ENCODE results near the gene CALD1.

Gene CALD1

GRCh38 chr7:134891262-134891695, 111.8 kb downstream of the CALD1 start:
- no peak for TF ChIP-seq CTCF (IDR thresholded peaks at IDR 0.05; ENCODE audit: low read depth, low read length, missing control alignments)
- peak overlapping the region; percentile 55 for H3K4me3 ChIP-seq (replicated peaks; ENCODE audit: low read depth, low read length)

GRCh38 chr7:134891696-134892678, 112.6 kb downstream of the CALD1 start:
- TF ChIP-seq CTCF (IDR thresholded peaks at IDR 0.05; ENCODE audit: low read depth, low read length, missing control alignments) = no peak
- no peak for DNase-seq (ENCODE audit: extremely low read depth, low read depth)
- peak overlapping the region; percentile 55 for H3K4me3 ChIP-seq (replicated peaks; ENCODE audit: low read depth, low read length)

More at GRCh38 chr7:134891262-134891695, 111.8 kb downstream of the CALD1 start:
- peak; percentile 94 for DNase-seq (ENCODE audit: extremely low read depth, low read depth)

- no peak for DNase-seq (ENCODE audit: extremely low read depth, low read depth)
- no peak for TF ChIP-seq CTCF (IDR thresholded peaks at IDR 0.05; ENCODE audit: low read depth, low read length, missing control alignments)
- peak overlapping the region; percentile 55 for H3K4me3 ChIP-seq (replicated peaks; ENCODE audit: low read depth, low read length)
Observed at GRCh38 chr7:134892963-134893362, 113.5 kb downstream of the CALD1 start.

- H3K4me3 ChIP-seq (replicated peaks; ENCODE audit: low read depth, low read length) = peak overlapping the region; percentile 55
- DNase-seq (ENCODE audit: extremely low read depth, low read depth) = no peak
- no peak for TF ChIP-seq CTCF (IDR thresholded peaks at IDR 0.05; ENCODE audit: low read depth, low read length, missing control alignments)
Observed at GRCh38 chr7:134893920-134894319, 114.5 kb downstream of the CALD1 start.

GRCh38 chr7:134894928-134895327, 115.5 kb downstream of the CALD1 start:
- TF ChIP-seq CTCF (IDR thresholded peaks at IDR 0.05; ENCODE audit: low read depth, low read length, missing control alignments) = no peak
- no peak for DNase-seq (ENCODE audit: extremely low read depth, low read depth)
- H3K4me3 ChIP-seq (replicated peaks; ENCODE audit: low read depth, low read length) = no peak overlapping the region

- TF ChIP-seq CTCF (IDR thresholded peaks at IDR 0.05; ENCODE audit: low read depth, low read length, missing control alignments) = no peak
- H3K4me3 ChIP-seq (replicated peaks; ENCODE audit: low read depth, low read length) = no peak overlapping the region
- DNase-seq (ENCODE audit: extremely low read depth, low read depth) = no peak
Observed at GRCh38 chr7:134896073-134896472, 116.6 kb downstream of the CALD1 start.

Measured in HFF-Myc (cell line).